Smooth muscle cell of the brain vasculature (primary cell): ENCODE measurements around the gene MICAL2.

Experiments used
- DNase-seq: peaks from one replicate; pipeline ENCODE4 v3.0.0-alpha.2; 2012; ENCODE audit warnings: low read depth, low spot score

MICAL2 gene

GRCh38 chr11:12117611-12118010 is 7.2 kb downstream of the MICAL2 start:
- DNase-seq: no peak

GRCh38 chr11:12118949-12119348 is 8.6 kb downstream of the MICAL2 start:
- DNase-seq: no peak

GRCh38 chr11:12119502-12119901 is 9.1 kb downstream of the MICAL2 start:
- DNase-seq: no peak

DNA sequence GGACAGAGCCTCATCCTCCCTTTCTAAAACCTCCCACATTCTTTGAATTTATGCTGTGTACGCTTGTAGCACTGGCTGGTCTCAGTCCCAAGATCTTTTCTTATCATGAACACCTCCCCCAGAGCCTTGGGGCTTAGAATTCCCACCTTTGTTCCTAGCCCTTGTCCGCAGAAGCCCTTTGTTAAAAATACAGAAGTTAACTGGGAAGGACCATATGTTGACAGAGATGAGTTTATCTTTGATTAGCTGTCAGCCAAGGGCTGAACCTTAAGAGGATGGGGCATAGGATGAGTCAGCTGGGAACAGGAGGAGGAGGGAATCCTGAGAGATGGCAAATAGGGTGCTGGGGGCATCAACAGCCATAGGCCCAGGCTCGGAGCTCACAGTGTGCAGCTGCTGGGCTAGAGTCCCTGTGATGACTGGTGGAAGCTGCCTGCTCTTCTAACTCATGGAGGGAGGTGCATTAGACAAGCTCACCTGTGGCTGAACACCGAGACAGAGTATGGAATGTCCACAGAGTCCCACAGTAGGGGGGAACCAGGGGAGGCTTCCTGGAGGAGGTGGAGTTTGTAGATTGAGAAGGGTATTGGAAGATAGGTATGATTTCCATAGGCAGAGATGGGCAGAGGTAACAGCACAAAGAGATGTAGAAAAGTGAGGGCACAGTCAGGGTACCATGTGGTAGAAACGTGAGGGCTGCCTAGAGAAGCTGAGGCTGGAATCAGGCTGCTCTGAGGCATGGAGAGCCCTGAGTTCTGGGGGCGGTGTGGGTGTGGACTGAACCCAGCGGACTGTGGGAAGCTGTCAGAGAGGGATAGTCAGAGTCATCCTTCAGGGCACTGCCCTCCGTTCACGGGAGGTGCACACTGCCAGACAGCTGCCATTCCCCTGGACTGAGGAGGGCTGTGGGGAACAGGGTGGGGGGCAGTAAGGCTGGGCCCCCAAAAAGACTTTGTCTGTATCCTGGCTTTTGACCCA is 9.9 kb downstream of the MICAL2 start:
- no peak for DNase-seq

- no peak for DNase-seq
Observed at GRCh38 chr11:12121011-12121410, 10.6 kb downstream of the MICAL2 start.

DNA sequence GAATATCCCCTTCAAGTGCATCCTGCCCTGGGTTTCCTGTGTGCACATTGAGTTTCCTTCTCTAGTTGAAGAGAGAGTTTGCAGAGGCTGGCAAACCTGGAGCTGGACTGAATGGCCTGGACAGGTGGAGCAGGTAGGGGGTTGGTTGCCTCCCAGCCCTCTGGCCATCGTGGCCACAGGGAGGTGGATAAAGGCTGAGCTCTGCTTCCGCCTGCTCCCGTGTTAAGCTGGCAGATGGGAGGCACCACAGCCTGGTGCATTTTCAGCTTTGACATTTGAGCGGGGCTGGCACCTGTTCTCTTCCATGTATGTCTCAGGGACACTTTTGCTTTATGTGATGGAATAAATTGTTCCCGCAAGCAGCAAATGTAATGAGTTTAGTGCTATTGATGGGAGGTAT is 11.1 kb downstream of the MICAL2 start:
- DNase-seq: no peak

GRCh38 chr11:12122083-12122482 is 11.7 kb downstream of the MICAL2 start:
- no peak for DNase-seq

GRCh38 chr11:12123273-12123672 is 12.9 kb downstream of the MICAL2 start:
- no peak for DNase-seq

DNA sequence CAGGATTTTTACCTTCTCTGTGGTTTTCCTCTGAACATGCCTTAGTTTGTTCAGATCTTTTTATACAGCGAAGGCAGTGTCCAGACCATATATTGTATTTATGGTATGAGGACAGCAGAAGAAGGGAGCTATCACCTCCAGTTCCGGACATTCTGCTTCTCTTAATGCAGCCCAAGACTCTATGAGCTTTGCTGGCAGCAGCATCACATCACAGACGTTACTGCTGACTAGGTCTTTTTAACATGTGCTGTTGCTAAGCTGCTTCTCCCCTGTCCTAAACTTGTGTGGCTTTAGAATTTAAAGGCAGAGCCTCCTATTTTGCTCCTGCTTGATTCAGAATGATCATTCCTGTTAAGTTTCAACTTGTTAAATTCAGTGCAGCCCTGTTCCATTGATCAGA is 13.4 kb downstream of the MICAL2 start:
- DNase-seq: no peak

GRCh38 chr11:12124306-12124705 is 13.9 kb downstream of the MICAL2 start:
- no peak for DNase-seq

- no peak for DNase-seq
Observed at GRCh38 chr11:12125609-12126149, 15.3 kb downstream of the MICAL2 start.

- DNase-seq: no peak
Observed at GRCh38 chr11:12126344-12127019, 16.1 kb downstream of the MICAL2 start.

- no peak for DNase-seq
Observed at GRCh38 chr11:12127206-12127898, 17.0 kb downstream of the MICAL2 start.

DNA sequence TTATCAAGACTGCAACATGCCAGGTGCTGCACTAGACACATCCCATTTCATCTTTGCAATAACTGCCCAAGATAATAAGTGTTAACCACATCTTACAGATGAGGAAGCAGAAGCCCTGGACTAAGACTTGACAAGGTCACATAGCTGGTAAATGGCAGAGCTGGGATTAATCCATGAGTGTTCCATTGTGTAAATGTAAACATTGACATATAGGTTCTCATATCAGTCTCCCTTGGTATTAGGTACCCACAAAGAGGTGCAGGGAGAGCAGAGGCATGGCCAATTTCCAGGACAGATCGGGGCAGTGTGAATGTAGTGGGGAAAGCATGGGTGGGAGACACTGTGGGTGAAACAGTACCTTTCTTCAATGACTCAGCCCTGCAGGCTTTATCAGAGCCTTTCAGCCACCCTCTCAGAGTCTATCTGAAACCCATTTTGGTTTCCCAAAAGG is 17.9 kb downstream of the MICAL2 start:
- DNase-seq: no peak

GRCh38 chr11:12129227-12129626 is 18.8 kb downstream of the MICAL2 start:
- no peak for DNase-seq

DNA sequence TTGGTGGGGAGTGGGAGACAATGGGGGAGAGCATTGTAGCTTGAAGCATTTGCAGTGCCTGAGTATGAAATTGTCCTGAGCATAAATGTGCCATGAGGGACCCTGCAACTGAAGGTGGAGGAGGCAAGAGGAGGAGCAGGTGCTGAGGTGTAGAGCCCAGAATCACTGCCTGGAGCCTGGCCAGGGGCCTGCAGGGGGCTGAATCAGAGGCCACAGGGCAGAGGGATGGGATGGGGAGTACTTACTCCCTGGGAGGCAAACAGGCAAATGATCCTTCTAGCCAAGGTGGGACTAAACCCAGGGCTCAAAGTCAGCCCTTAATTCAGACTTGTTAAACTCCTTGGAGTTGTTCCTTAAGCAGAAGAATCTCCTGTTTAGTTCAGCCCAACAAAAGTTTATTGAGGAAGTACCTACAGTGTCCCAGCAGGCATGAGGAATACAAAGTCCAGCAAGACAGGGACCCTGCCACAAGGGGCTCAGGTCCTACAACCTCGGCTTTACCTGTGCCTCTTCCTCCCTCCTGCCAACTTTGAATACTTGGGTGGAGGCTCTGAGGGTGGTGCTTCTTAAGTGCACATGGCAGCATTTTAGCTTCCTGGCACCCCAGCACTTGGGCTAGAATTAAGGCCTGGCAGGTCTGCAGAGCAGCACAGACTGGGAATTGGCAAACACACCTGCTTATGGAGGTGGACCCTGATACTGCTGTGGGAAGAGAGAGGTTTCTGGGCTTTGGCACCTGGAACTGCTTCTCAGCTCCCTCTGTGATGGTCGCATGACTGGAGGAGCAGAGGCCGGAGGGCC is 20.0 kb downstream of the MICAL2 start:
- DNase-seq: no peak

GRCh38 chr11:12131943-12132789 is 21.8 kb downstream of the MICAL2 start:
- DNase-seq: no peak

DNA sequence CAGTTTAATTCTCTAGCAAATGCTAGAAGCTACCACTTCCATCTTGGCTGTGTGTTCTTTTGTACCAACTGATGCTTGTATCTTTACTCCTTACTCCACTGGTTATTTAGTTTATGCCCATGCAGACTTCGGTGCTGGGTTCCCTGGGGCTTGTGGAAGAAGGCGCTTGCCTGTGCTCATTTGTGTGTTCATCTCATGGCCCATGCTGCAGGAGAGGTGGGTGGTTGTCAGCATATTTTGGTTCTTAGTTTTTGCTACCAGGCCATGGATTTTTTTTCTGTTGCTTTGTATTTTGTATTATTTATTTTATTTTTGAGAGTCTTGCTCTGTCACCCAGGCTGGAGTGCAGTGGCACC is 22.4 kb downstream of the MICAL2 start:
- DNase-seq: no peak

DNA sequence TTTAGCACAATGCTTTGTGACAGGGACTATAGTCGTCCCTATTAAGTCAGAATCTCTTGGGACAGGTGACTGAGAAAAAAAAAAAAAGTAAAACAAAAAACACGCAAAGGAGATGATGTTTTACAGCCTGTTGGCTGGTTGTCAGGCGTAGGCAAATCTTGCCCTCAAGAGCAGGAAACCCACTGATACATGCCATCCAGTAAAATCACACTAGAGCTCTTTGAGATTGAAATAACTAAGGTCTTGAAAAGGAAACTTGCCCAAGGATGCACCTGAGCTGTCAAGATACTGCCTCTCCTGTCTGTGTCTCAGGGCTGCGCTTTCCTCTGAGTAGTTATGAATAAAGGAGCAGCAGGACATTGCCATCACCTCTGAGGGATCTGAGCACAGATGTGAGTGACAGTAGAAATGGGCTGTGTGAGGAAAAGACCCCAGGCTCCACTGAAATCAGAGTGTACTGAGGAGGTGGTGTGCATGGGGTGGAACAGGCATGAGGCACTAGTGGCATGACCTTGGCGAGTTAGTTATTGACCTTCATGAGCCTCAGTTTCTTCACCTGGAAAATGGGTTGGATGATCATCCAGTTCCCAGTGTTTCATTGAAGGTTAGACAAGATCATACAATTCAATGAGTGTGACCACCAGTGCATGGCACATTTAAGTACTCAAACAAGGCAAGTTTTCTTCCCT is 23.3 kb downstream of the MICAL2 start:
- DNase-seq: no peak

- DNase-seq: no peak
Observed at GRCh38 chr11:12134236-12134585, 23.8 kb downstream of the MICAL2 start.
